Tibial nerve (tissue), 4 donors: Measurements from ENCODE around the gene NUSAP1. TPM values are rescaled to one million over a fixed set of nuclear protein-coding genes. Genes with fewer than 3 reads are reported as not detected.
"Not testable (repeated sequence)": the region's sequence is repeated elsewhere in the genome, so short reads cannot be mapped to it uniquely, and the experiment has no call there.

Source experiments
- DNase-seq, 2 donors: peaks; one replicate each; pipeline ENCODE4 v3.0.0-alpha.2; 2019; ENCODE audit warnings: low spot score in 2 of 2
- H3K27ac ChIP-seq, 4 donors: fragments of 200-600 bp; sonication (generic) in 3 of 4; one replicate each; pipeline ENCODE4 v1.5.1; 2017 to 2019; ENCODE audit warnings: mild to moderate bottlenecking in 1 of 4
- H3K27me3 ChIP-seq, 2 donors: fragments of 200-600 bp; sonication (generic) in 1 of 2; one replicate each; pipeline versions ENCODE4 v1.5.1 to v1.6.0; 2017 to 2019
- H3K36me3 ChIP-seq, 3 donors: fragments of 200-600 bp; sonication (generic); one replicate each; pipeline ENCODE4 v1.5.1; 2018 to 2019
- H3K4me1 ChIP-seq, 4 donors: fragments of 200-600 bp; sonication (generic) in 3 of 4; one replicate each; pipeline ENCODE4 v1.5.1; 2017 to 2019
- H3K4me3 ChIP-seq, 4 donors: fragments of 200-600 bp; sonication (generic) in 3 of 4; one replicate each; pipeline ENCODE4 v1.5.1; 2017 to 2019; ENCODE audit warnings: mild to moderate bottlenecking in 1 of 4, moderate library complexity in 1 of 4
- H3K9me3 ChIP-seq, 4 donors: fragments of 200-600 bp; sonication (generic) in 3 of 4; one replicate each; pipeline ENCODE4 v1.5.1; 2017 to 2019
- CTCF ChIP-seq, 5 experiments: fragments of 200-600 bp in 3 of 5; fragments of 450-650 bp in 2 of 5; sonication (generic) in 3 of 5; IDR thresholded peaks; one replicate each; pipeline ENCODE4 v1.5.1; 2016 to 2019; ENCODE audit warnings: antibody characterized with exemption in 5 of 5, mild to moderate bottlenecking in 3 of 5, moderate library complexity in 2 of 5
- EP300 ChIP-seq, 2 donors: sonication (generic); formaldehyde crosslinking; IDR thresholded peaks; one replicate each; pipeline ENCODE4 v1.6.1; 2017; ENCODE audit warnings: antibody characterized with exemption in 2 of 2, mild to moderate bottlenecking in 1 of 2
- POLR2A ChIP-seq, 2 donors: fragments of 450-650 bp; IDR thresholded peaks; one replicate each; pipeline ENCODE4 v1.6.1; 2017; ENCODE audit warnings: antibody characterized with exemption in 2 of 2, mild to moderate bottlenecking in 2 of 2, moderate library complexity in 2 of 2
- WGBS, 2 donors: methylation state at CpG; one replicate each; pipeline ENCODE4 v1.1.5; 2018; 5-methylcytosine and 5-hydroxymethylcytosine counted together
- total RNA-seq, 4 donors: library from RNA; depleted of rRNA; stranded (reverse); fragments of >200 nt; gene quantifications; one replicate each; pipeline ENCODE4 v1.1.0, GENCODE V29; 2016

The NUSAP1 gene
- total RNA-seq, 4 donors from 2014 or later: 0.39 to 21.0 (median 2.5) TPM

- no peak for TF ChIP-seq POLR2A (IDR thresholded peaks at IDR 0.05)
- Histone ChIP-seq H3K4me3 (no peak overlapping the region), H3K27ac (no peak overlapping the region), H3K9me3 (no peaks in the 10 kb centered on the region), H3K27me3 (no peaks in the 10 kb centered on the region), H3K36me3 (peaks cover 0 to 25% (median 0%) of the 10 kb centered on the region in 3 donors), H3K4me1 (no peaks in the 10 kb centered on the region)
- WGBS, 2 donors: 84 to 91% methylated on average over 5 of the region's 5 CpGs
- no peak for DNase-seq
Measured at GRCh38 chr15:41307679-41308078, 25.0 kb upstream of the NUSAP1 start.

- TF ChIP-seq POLR2A (IDR thresholded peaks at IDR 0.05): no peak
- no peak for TF ChIP-seq EP300 (IDR thresholded peaks at IDR 0.05)
- TF ChIP-seq CTCF (IDR thresholded peaks at IDR 0.05): no peak
- Histone ChIP-seq H3K36me3 (peaks cover 0 to 25% (median 0%) of the 10 kb centered on the region in 3 donors), H3K27me3 (no peaks in the 10 kb centered on the region), H3K27ac (no peak overlapping the region), H3K4me3 (no peak overlapping the region), H3K9me3 (no peaks in the 10 kb centered on the region), H3K4me1 (no peaks in the 10 kb centered on the region)
- WGBS, 2 donors: 96 to 97% methylated on average over 2 of the region's 2 CpGs
- no peak for DNase-seq
Measured at GRCh38 chr15:41309226-41309905, 23.3 kb upstream of the NUSAP1 start.

DNA sequence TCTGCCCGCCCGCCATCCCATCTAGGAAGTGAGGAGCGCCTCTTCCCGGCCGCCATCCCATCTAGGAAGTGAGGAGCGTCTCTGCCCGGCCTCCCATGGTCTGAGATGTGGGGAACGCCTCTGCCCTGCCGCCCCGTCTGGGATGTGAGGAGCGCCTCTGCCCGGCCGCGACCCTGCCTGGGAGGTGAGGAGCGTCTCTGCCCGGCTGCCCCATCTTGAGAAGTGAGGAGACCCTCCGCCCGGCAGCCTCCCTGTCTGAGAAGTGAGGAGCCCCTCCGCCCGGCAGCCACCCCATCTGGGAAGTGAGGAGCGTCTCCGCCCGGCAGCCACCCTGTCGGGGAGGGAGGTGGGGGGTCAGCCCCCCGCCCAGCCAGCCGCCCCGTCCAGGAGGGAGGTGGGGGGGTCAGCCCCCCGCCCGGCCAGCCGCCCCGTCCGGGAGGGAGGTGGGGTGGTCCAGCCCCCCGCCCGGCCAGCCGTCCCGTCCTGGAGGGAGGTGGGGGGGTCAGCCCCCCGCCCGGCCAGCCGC is 11.8 kb upstream of the NUSAP1 start:
- not testable (repeated sequence) for H3K4me1 ChIP-seq, H3K4me3 ChIP-seq, H3K27me3 ChIP-seq, DNase-seq, H3K9me3 ChIP-seq, H3K27ac ChIP-seq
- H3K36me3 ChIP-seq: peaks cover 0 to 18% (median 0%) of the 10 kb centered on the region in 3 donors
- WGBS, 2 donors: 93 to 96% methylated on average over 9 to 10 of the region's 39 CpGs

- Histone ChIP-seq H3K4me3 (no peak overlapping the region), H3K36me3 (peaks cover 0 to 13% (median 0%) of the 10 kb centered on the region in 3 donors), H3K27ac (no peak overlapping the region), H3K9me3 (no peaks in the 10 kb centered on the region), H3K4me1 (no peaks in the 10 kb centered on the region), H3K27me3 (no peaks in the 10 kb centered on the region)
- no peak for DNase-seq
- WGBS, 2 donors: 93 to 97% methylated on average over 1 of the region's 1 CpG
- TF ChIP-seq EP300 (IDR thresholded peaks at IDR 0.05) (no peak), CTCF (IDR thresholded peaks at IDR 0.05) (no peak), POLR2A (IDR thresholded peaks at IDR 0.05) (no peak)
Measured at GRCh38 chr15:41323611-41324010, 9.1 kb upstream of the NUSAP1 start.

GRCh38 chr15:41331281-41331680 is 1.4 kb upstream of the NUSAP1 start:
- TF ChIP-seq CTCF (IDR thresholded peaks at IDR 0.05): no peak
- TF ChIP-seq POLR2A (IDR thresholded peaks at IDR 0.05): no peak
- no peak for TF ChIP-seq EP300 (IDR thresholded peaks at IDR 0.05)
- no peak for DNase-seq
- Histone ChIP-seq H3K4me1 (peaks cover 0 to 20% (median 7%) of the 10 kb centered on the region in 4 donors), H3K27ac (peak overlapping the region in 1 of 4 donors; percentile 69), H3K36me3 (peaks cover 0 to 4% (median 0%) of the 10 kb centered on the region in 3 donors), H3K4me3 (no peak overlapping the region), H3K27me3 (no peaks in the 10 kb centered on the region), H3K9me3 (no peaks in the 10 kb centered on the region)
- 59 to 63% methylated on average over 6 of the region's 6 CpGs for WGBS, 2 donors

DNA sequence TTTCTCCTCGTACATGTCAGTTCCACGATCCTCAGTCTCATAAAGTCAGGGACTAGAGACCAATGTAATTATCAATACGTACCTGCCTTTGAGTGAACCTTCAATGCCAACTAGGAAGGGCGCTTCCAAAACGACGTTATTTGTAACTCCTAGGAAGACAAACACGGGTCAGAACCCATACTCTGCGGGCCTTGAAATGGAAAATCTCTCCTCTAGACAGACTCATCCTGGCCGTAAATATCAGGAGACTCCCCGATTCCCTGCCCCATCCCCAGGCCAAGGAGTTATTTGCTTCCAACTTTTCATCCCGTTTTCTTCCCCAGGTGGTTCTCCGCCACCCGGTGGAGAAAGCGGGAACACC is 868 bp upstream of the NUSAP1 start:
- peak in 1 of 2 donors; percentile 53 for DNase-seq
- Histone ChIP-seq H3K9me3 (no peaks in the 10 kb centered on the region), H3K4me1 (peaks cover 0 to 20% (median 7%) of the 10 kb centered on the region in 4 donors), H3K36me3 (no peaks in the 10 kb centered on the region), H3K4me3 (peak overlapping the region; percentile 79 to 85 (median 82)), H3K27ac (peak overlapping the region in 3 of 4 donors; percentile 56 to 69 (median 68)), H3K27me3 (no peaks in the 10 kb centered on the region)
- TF ChIP-seq CTCF (IDR thresholded peaks at IDR 0.05) (peak in 3 of 5 experiments; percentile 56 to 75 (median 65)), EP300 (IDR thresholded peaks at IDR 0.05) (no peak)
- 2 to 4% methylated on average over 14 of the region's 14 CpGs for WGBS, 2 donors
